Neural progenitor cell (in vitro differentiated cells): ENCODE data around the gene KCTD2. TPM values are rescaled to one million over a fixed set of nuclear protein-coding genes. Genes with fewer than 3 reads are reported as not detected.
A peak's percentile ranks its signal among the peaks of the same experiment; 100 is the strongest.
"Not testable (repeated sequence)": the region's sequence is repeated elsewhere in the genome, so short reads cannot be mapped to it uniquely, and the experiment has no call there.

Experiments
- DNase-seq: peaks from one replicate; pipeline ENCODE4 v3.0.0-alpha.2; 2016; ENCODE audit warnings: low spot score
- H2AFZ ChIP-seq: fragments of 200-600 bp; sonication (generic); replicated peaks from 2 replicates; pipeline ENCODE4 v1.6.1; 2016; ENCODE audit warnings: antibody characterized with exemption
- H3F3A ChIP-seq: fragments of 200-600 bp; sonication (generic); 2 replicates; pipeline ENCODE4 v1.6.1; 2016; ENCODE audit warnings: antibody characterized with exemption, low read depth
- H3K27ac ChIP-seq: fragments of 200-600 bp; sonication (generic); 2 replicates; pipeline ENCODE4 v1.5.1; 2016; ENCODE audit warnings: mild to moderate bottlenecking
- H3K27me3 ChIP-seq: fragments of 200-600 bp; sonication (generic); 2 replicates; pipeline ENCODE4 v1.6.1; 2016; ENCODE audit warnings: mild to moderate bottlenecking, moderate library complexity
- H3K36me3 ChIP-seq: fragments of 200-600 bp; sonication (generic); 2 replicates; pipeline ENCODE4 v1.5.1; 2016
- H3K4me1 ChIP-seq: fragments of 200-600 bp; sonication (generic); 2 replicates; pipeline ENCODE4 v1.6.1; 2016; ENCODE audit warnings: mixed run types
- H3K4me2 ChIP-seq: fragments of 200-600 bp; sonication (generic); 2 replicates; pipeline ENCODE4 v1.6.1; 2016
- H3K4me3 ChIP-seq: fragments of 200-600 bp; sonication (generic); 2 replicates; pipeline ENCODE4 v1.5.1; 2016
- H3K79me2 ChIP-seq: fragments of 200-600 bp; sonication (generic); 2 replicates; pipeline ENCODE4 v1.6.1; 2016; ENCODE audit warnings: low read depth
- H3K9ac ChIP-seq: fragments of 200-600 bp; sonication (generic); 2 replicates; pipeline ENCODE4 v1.6.1; 2016
- H3K9me3 ChIP-seq: fragments of 200-600 bp; sonication (generic); 2 replicates; pipeline ENCODE4 v1.5.1; 2016; ENCODE audit warnings: low read depth
- H4K20me1 ChIP-seq: fragments of 200-600 bp; sonication (generic); 2 replicates; pipeline ENCODE4 v1.6.1; 2016; ENCODE audit warnings: low read depth
- H3K27ac Mint-ChIP-seq: 3 replicates; pipeline ENCODE4 v1.8.0; 2021; ENCODE audit warnings: mixed read lengths
- H3K27me3 Mint-ChIP-seq: 2 replicates; pipeline ENCODE4 v1.8.0; 2022; ENCODE audit warnings: low read depth, mild to moderate bottlenecking, inconsistent platforms, moderate library complexity, mixed read lengths; ENCODE audit not compliant: insufficient read depth
- H3K36me3 Mint-ChIP-seq: 3 replicates; pipeline ENCODE4 v1.8.0; 2021; ENCODE audit warnings: mixed read lengths
- H3K4me1 Mint-ChIP-seq: 3 replicates; pipeline ENCODE4 v1.8.0; 2021; ENCODE audit warnings: mixed read lengths
- H3K4me3 Mint-ChIP-seq: 3 replicates; pipeline ENCODE4 v1.8.0; 2021; ENCODE audit warnings: mild to moderate bottlenecking, moderate library complexity, mixed read lengths
- H3K9me3 Mint-ChIP-seq: 3 replicates; pipeline ENCODE4 v1.8.0; 2020; ENCODE audit warnings: mixed read lengths
- EZH2 ChIP-seq: fragments of 200-600 bp; sonication (generic); IDR thresholded peaks from 2 replicates; pipeline ENCODE4 v1.6.1; 2017; ENCODE audit warnings: antibody characterized with exemption, mild to moderate bottlenecking, moderate library complexity
- EZH2phosphoT487 ChIP-seq: fragments of 200-600 bp; sonication (generic); IDR thresholded peaks from 2 replicates; pipeline ENCODE4 v1.6.1; 2017; ENCODE audit warnings: antibody characterized with exemption
- total RNA-seq: library from RNA; depleted of rRNA; stranded (reverse); fragments of >200 nt; gene quantifications from 2 replicates; pipeline ENCODE4 v1.2.3, GENCODE V29; 2015; ENCODE audit warnings: low replicate concordance
- TF ChIP-seq, protein P1 (sequence below): fragments of 200-600 bp; sonication (generic); IDR thresholded peaks from 2 replicates; pipeline ENCODE4 v1.5.1; 2017; ENCODE audit warnings: antibody characterized with exemption, mild to moderate bottlenecking

The KCTD2 gene
- total RNA-seq, 1 donor from 2014 or later, result 28.9 TPM

DNA sequence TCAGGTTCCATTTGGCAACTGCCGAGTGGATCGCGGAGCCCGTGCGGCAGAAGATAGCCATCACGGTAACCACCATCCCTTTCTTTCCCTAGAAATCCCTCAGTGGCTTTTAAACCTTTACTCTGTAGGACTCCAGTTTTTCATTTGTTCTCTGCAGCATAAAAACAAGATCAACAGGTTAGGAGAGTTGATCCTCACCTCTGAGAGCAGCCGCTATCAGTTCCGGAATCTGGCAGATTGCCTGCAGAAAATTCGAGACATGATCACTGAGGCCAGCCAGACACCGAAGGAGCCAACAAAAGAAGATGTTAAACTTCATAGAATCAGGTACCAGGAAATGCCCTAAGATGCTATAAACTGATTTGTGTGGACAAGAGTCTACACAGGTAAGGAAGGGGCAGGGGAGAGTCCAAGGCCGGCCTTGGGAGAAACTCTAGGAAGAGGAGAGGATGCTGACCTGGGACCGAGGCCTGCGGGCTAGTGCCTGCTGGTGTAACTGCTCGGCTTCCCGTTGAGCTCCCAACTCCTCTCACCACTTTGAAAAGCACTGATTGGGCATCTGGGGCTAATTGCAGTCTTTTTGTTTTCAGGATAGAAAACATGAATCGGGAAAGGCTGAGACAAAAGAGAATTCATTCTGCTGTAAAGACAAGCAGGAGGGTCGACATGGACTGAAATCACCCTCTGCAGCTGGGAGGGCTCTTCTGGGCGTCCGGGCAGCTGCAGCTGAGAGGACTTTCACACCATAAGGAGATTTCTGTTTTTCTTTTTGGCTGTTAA lies 26.5 kb upstream of the KCTD2 start:
- Histone ChIP-seq H3K27ac (no peak overlapping the region), H2AFZ (no peak overlapping the region), H3K4me2 (no peak overlapping the region), H3K79me2 (peaks cover 2% of the 10 kb centered on the region), H4K20me1 (no peaks in the 10 kb centered on the region), H3K9ac (no peak overlapping the region), H3K4me3 (no peak overlapping the region), H3K4me1 (no peaks in the 10 kb centered on the region), H3K9me3 (no peaks in the 10 kb centered on the region), H3K27me3 (no peaks in the 10 kb centered on the region), H3K36me3 (no peaks in the 10 kb centered on the region), H3F3A (no peaks in the 10 kb centered on the region)
- Mint-ChIP-seq H3K27me3 (peaks cover 4% of the 10 kb centered on the region), H3K4me3 (no peak overlapping the region), H3K36me3 (peaks cover 28% of the 10 kb centered on the region), H3K27ac (peak overlapping the region; percentile 83), H3K4me1 (peaks cover 4% of the 10 kb centered on the region), H3K9me3 (no peaks in the 10 kb centered on the region)
- DNase-seq, result no peak
- TF ChIP-seq EZH2phosphoT487, result no peak
- no peak for TF ChIP-seq EZH2
- TF ChIP-seq, protein P1, sequence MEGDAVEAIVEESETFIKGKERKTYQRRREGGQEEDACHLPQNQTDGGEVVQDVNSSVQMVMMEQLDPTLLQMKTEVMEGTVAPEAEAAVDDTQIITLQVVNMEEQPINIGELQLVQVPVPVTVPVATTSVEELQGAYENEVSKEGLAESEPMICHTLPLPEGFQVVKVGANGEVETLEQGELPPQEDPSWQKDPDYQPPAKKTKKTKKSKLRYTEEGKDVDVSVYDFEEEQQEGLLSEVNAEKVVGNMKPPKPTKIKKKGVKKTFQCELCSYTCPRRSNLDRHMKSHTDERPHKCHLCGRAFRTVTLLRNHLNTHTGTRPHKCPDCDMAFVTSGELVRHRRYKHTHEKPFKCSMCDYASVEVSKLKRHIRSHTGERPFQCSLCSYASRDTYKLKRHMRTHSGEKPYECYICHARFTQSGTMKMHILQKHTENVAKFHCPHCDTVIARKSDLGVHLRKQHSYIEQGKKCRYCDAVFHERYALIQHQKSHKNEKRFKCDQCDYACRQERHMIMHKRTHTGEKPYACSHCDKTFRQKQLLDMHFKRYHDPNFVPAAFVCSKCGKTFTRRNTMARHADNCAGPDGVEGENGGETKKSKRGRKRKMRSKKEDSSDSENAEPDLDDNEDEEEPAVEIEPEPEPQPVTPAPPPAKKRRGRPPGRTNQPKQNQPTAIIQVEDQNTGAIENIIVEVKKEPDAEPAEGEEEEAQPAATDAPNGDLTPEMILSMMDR, result no peak

DNA sequence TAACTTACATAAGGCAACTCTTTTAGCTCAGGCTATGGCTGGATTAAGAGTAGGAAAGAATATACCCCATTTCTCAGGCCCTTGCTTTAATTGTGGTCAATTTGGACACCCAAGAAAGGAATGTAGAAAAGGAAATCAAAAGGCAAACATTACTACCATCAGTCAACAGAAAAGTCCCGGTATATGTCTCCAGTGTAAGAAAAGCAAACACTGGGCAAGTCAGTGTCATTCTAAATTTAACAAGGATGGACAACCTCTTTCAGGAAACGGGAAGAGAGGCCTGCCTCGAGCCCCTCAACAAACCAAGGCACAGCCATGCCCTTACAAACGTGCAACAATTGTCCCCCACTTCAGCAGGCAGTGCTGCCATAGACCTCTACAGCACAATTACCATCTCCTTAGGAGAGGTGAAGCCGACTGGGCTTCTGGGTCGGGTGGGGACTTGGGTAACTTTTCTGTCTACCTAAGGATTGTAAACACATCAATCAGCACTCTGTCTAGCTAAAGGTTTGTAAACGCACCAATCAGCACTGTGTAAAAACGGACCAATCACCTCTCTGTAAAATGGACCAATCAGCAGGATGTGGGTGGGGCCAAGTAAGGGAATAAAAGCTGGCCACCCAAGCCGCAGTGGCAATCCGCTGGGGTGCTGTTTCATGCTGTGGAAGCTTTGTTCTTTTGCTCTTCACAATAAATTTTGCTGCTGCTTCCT lies 22.2 kb upstream of the KCTD2 start:
- no peak for TF ChIP-seq EZH2phosphoT487
- H3K36me3 ChIP-seq, result no peaks in the 10 kb centered on the region
- H3F3A ChIP-seq, result no peaks in the 10 kb centered on the region
- no peak overlapping the region for H3K4me2 ChIP-seq
- H4K20me1 ChIP-seq, result no peaks in the 10 kb centered on the region
- H3K9me3 Mint-ChIP-seq, result peaks cover 14% of the 10 kb centered on the region
- H3K36me3 Mint-ChIP-seq, result peaks cover 20% of the 10 kb centered on the region
- H3K27ac ChIP-seq, result no peak overlapping the region
- no peak overlapping the region for H2AFZ ChIP-seq
- H3K27me3 ChIP-seq, result no peaks in the 10 kb centered on the region
- no peaks in the 10 kb centered on the region for H3K79me2 ChIP-seq
- no peaks in the 10 kb centered on the region for H3K4me1 Mint-ChIP-seq
- H3K27me3 Mint-ChIP-seq, result peaks cover 3% of the 10 kb centered on the region
- no peak for DNase-seq
- no peak overlapping the region for H3K27ac Mint-ChIP-seq
- no peak overlapping the region for H3K9ac ChIP-seq
- no peak overlapping the region for H3K4me3 ChIP-seq
- no peaks in the 10 kb centered on the region for H3K4me1 ChIP-seq
- no peaks in the 10 kb centered on the region for H3K9me3 ChIP-seq
- H3K4me3 Mint-ChIP-seq, result no peak overlapping the region

DNA sequence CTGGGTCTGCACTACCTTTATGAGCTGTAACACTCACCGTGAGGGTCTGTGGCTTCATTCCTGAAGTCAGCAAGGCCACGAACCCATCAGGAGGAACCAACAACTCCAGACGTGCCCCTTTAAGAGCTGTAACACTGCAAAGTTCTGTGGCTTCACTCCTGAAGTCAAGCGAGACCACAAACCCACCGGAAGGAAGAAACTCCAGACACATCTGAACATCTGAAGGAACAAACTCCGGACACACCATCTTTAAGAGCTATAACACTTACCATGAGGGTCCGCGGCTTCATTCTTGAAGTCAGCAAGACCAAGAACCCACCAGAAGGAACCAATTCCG lies 21.7 kb upstream of the KCTD2 start:
- not testable (repeated sequence) for H3F3A ChIP-seq, H3K4me2 ChIP-seq, H2AFZ ChIP-seq, H3K4me1 ChIP-seq, H3K9me3 ChIP-seq, H3K27me3 ChIP-seq, H3K4me1 Mint-ChIP-seq, H3K36me3 ChIP-seq, H4K20me1 ChIP-seq, H3K27ac ChIP-seq, DNase-seq, H3K9ac ChIP-seq, H3K79me2 ChIP-seq, H3K27ac Mint-ChIP-seq, H3K27me3 Mint-ChIP-seq, H3K4me3 Mint-ChIP-seq, H3K4me3 ChIP-seq
- H3K9me3 Mint-ChIP-seq, result peaks cover 18% of the 10 kb centered on the region
- peaks cover 20% of the 10 kb centered on the region for H3K36me3 Mint-ChIP-seq

- H3K9ac ChIP-seq, H4K20me1 ChIP-seq, DNase-seq, H3F3A ChIP-seq, H3K79me2 ChIP-seq, H3K4me3 Mint-ChIP-seq, H3K27me3 ChIP-seq, H3K36me3 Mint-ChIP-seq, H3K27ac Mint-ChIP-seq, H2AFZ ChIP-seq, H3K4me1 ChIP-seq, H3K4me1 Mint-ChIP-seq, H3K4me2 ChIP-seq, H3K9me3 ChIP-seq, H3K36me3 ChIP-seq, H3K27ac ChIP-seq, H3K4me3 ChIP-seq, H3K27me3 Mint-ChIP-seq: not testable (repeated sequence)
- H3K9me3 Mint-ChIP-seq, result peaks cover 24% of the 10 kb centered on the region
Observed at GRCh38 chr17:75026650-75027049, 20.4 kb upstream of the KCTD2 start.
